ENCODE measurements around the gene RHBDL1.

DNA sequence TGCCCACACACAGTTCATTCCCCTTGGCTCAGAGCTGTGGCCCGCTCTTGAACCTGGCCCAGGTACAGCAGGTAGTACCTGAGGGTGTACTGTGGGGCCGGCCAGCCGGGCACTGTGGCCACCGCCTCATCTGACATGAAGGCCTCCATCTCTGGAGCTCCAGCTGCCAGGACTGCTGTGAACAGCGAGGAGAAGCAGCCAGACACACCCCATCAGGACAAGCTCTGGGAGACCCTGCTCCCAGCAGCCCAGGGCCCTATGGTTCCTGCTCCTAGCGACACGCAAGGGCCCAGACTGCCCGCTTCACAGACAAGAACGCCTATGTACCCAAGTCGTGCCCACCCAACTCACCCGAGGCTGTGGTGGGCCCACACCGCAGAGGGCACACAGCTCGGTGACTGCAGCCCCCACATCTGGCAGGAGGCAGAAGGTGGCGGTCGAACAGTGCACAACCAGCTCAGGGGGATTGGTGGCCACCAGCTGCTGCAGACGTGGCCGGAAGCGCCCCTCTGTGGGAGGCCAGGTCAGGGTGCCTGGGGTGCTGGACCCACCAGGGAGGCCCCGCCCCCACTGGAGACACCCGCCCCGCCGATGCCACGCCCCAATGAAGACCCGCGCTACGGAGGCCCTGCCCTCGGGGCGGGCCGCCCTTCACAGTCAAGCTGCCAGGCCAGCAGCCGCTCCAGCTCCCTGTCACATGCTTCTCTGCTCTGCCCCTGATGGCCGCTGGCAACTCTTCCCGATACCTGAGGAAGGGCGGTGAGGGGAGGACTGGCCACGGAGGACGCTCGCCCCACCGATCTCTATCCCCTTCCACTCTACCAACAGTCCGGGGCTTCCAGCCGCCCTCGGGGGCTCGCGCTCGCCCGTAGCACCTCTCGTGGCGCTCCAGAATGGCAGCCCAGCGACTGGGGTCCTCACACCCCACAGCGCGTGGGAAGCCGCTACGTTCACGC is 3.7 kb downstream of the RHBDL1 start:
- TF ChIP-seq, protein P1, sequence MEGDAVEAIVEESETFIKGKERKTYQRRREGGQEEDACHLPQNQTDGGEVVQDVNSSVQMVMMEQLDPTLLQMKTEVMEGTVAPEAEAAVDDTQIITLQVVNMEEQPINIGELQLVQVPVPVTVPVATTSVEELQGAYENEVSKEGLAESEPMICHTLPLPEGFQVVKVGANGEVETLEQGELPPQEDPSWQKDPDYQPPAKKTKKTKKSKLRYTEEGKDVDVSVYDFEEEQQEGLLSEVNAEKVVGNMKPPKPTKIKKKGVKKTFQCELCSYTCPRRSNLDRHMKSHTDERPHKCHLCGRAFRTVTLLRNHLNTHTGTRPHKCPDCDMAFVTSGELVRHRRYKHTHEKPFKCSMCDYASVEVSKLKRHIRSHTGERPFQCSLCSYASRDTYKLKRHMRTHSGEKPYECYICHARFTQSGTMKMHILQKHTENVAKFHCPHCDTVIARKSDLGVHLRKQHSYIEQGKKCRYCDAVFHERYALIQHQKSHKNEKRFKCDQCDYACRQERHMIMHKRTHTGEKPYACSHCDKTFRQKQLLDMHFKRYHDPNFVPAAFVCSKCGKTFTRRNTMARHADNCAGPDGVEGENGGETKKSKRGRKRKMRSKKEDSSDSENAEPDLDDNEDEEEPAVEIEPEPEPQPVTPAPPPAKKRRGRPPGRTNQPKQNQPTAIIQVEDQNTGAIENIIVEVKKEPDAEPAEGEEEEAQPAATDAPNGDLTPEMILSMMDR (IDR thresholded peaks at IDR 0.05 in 2 of 3, conservative IDR thresholded peaks at IDR 0.05 in 1 of 3; ENCODE audit: borderline replicate concordance in 1 of 3, insufficient read depth in 1 of 3, low read depth in 2 of 3, low read length in 2 of 3), result no peak
- TF ChIP-seq JUND (IDR thresholded peaks at IDR 0.05), result no peak

Measured in HCT116 (cell line).